ENCODE results near the gene DNER. TPM values are rescaled to one million over a fixed set of nuclear protein-coding genes. Genes with fewer than 3 reads are reported as not detected.
A peak's percentile ranks its signal among the peaks of the same experiment; 100 is the strongest.
"Not testable (repeated sequence)": the region's sequence is repeated elsewhere in the genome, so short reads cannot be mapped to it uniquely, and the experiment has no call there.

DNER gene
- total RNA-seq, 1 experiment from 2014 or later, result not detected

GRCh38 chr2:229530434-229530833, 183.9 kb downstream of the DNER start:
- DNase-seq (ENCODE audit: low spot score), result no peak
- in situ Hi-C loops (cut with HindIII; ENCODE audit: low sequenced_read_pairs), result no loop called here

- no peak for DNase-seq (ENCODE audit: low spot score)
- in situ Hi-C loops (cut with HindIII; ENCODE audit: low sequenced_read_pairs), result no loop called here
These were observed 185.5 kb downstream of the DNER start for GRCh38 chr2:229528846-229529245.

- DNase-seq (ENCODE audit: low spot score), result no peak
- in situ Hi-C loops (cut with HindIII; ENCODE audit: low sequenced_read_pairs), result no loop called here
These were observed 187.4 kb downstream of the DNER start for GRCh38 chr2:229526951-229527350.

GRCh38 chr2:229524799-229525198, 189.6 kb downstream of the DNER start:
- no peak for DNase-seq (ENCODE audit: low spot score)
- in situ Hi-C loops (cut with HindIII; ENCODE audit: low sequenced_read_pairs), result no loop called here

GRCh38 chr2:229523663-229524062, 190.7 kb downstream of the DNER start:
- DNase-seq (ENCODE audit: low spot score), result no peak
- in situ Hi-C loops (cut with HindIII; ENCODE audit: low sequenced_read_pairs), result no loop called here

- in situ Hi-C loops (cut with HindIII; ENCODE audit: low sequenced_read_pairs), result no loop called here
These were observed 192.8 kb downstream of the DNER start for GRCh38 chr2:229521576-229521975.

GRCh38 chr2:229520691-229521096, 193.7 kb downstream of the DNER start:
- no peak for DNase-seq (ENCODE audit: low spot score)
- in situ Hi-C loops (cut with HindIII; ENCODE audit: low sequenced_read_pairs), result no loop called here

More at GRCh38 chr2:229521576-229521975, 192.8 kb downstream of the DNER start:
- no peak for DNase-seq (ENCODE audit: low spot score)

- DNase-seq (ENCODE audit: low spot score), result no peak
- in situ Hi-C loops (cut with HindIII; ENCODE audit: low sequenced_read_pairs), result no loop called here
These were observed 194.5 kb downstream of the DNER start for GRCh38 chr2:229519655-229520430.

- in situ Hi-C loops (cut with HindIII; ENCODE audit: low sequenced_read_pairs), result no loop called here
- no peak for DNase-seq (ENCODE audit: low spot score)
These were observed 200.0 kb downstream of the DNER start for GRCh38 chr2:229514273-229514895.

GRCh38 chr2:229511524-229511923, 202.8 kb downstream of the DNER start:
- in situ Hi-C loops (cut with HindIII; ENCODE audit: low sequenced_read_pairs), result no loop called here
- no peak for DNase-seq (ENCODE audit: low spot score)

- DNase-seq (ENCODE audit: low spot score); in situ Hi-C loops (cut with HindIII; ENCODE audit: low sequenced_read_pairs): not testable (repeated sequence)
These were observed 207.7 kb downstream of the DNER start for GRCh38 chr2:229506699-229507098.

- in situ Hi-C loops (cut with HindIII; ENCODE audit: low sequenced_read_pairs), result no loop called here
These were observed 213.1 kb downstream of the DNER start for GRCh38 chr2:229501051-229501794.

GRCh38 chr2:229492034-229492433, 222.3 kb downstream of the DNER start:
- no peak for DNase-seq (ENCODE audit: low spot score)
- in situ Hi-C loops (cut with HindIII; ENCODE audit: low sequenced_read_pairs), result no loop called here

More at GRCh38 chr2:229501051-229501794, 213.1 kb downstream of the DNER start:
- no peak for DNase-seq (ENCODE audit: low spot score)

GRCh38 chr2:229490167-229490566, 224.2 kb downstream of the DNER start:
- no peak for DNase-seq (ENCODE audit: low spot score)
- in situ Hi-C loops (cut with HindIII; ENCODE audit: low sequenced_read_pairs), result no loop called here

GRCh38 chr2:229489016-229489415, 225.3 kb downstream of the DNER start:
- in situ Hi-C loops (cut with HindIII; ENCODE audit: low sequenced_read_pairs), result no loop called here
- DNase-seq (ENCODE audit: low spot score), result no peak

GRCh38 chr2:229488232-229488631, 226.1 kb downstream of the DNER start:
- no peak for DNase-seq (ENCODE audit: low spot score)
- in situ Hi-C loops (cut with HindIII; ENCODE audit: low sequenced_read_pairs), result no loop called here

- no peak for DNase-seq (ENCODE audit: low spot score)
- in situ Hi-C loops (cut with HindIII; ENCODE audit: low sequenced_read_pairs), result no loop called here
These were observed 227.7 kb downstream of the DNER start for GRCh38 chr2:229486673-229487072.

GRCh38 chr2:229485857-229486256, 228.5 kb downstream of the DNER start:
- in situ Hi-C loops (cut with HindIII; ENCODE audit: low sequenced_read_pairs), result no loop called here
- DNase-seq (ENCODE audit: low spot score), result peak; percentile 70

- in situ Hi-C loops (cut with HindIII; ENCODE audit: low sequenced_read_pairs), result no loop called here
- DNase-seq (ENCODE audit: low spot score), result no peak
These were observed 237.0 kb downstream of the DNER start for GRCh38 chr2:229477269-229477755.

- DNase-seq (ENCODE audit: low spot score), result no peak
- in situ Hi-C loops (cut with HindIII; ENCODE audit: low sequenced_read_pairs), result no loop called here
These were observed 238.6 kb downstream of the DNER start for GRCh38 chr2:229475778-229476177.
